ENCODE results near the gene MROH2A. TPM values are rescaled to one million over a fixed set of nuclear protein-coding genes. Genes with fewer than 3 reads are reported as not detected.

MROH2A gene
- total and polyA plus RNA-seq, 9 of the 15 experiments (the other 6 are each of a cell fraction or from before 2014, with no cell fraction given) = 0.03 TPM; not detected in 8

DNA sequence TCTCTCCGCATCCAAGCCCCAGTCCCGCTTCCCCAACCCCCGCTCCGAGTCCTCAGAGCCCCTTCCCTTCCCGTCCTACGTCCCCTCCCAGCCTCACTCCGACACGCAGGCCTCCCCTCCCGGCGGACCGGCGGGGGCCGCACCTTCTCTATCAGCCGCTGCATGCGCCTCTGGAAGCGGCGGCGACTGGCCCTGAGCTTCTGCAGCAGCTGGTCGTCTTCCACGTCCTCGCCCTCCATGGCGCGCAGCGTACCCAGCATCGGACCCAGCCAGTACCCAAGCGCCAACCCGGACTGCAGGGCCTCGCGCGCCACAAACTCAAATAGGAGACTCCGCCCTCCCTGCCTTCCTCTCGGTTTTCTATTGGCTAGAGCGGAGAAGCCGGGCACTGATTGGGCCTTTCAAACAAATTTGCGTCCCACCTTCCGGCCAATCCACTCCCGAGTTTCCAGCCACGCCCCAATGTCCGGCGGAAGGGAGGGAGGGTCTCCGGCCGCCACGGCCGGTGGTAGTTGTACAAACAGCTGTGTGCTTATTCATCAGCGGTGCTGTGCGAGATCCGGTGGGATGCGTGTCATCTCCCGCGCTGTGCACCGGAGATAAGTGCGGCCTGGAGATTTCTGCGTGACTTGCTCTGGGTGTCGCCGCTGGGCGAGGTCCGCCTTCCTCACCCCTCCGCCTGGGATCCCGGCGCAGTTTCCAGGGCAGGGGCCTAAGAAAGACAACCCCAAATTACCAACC lies 76.3 kb downstream of the MROH2A start, which contains the start of gene HJURP (continued):
- TF ChIP-seq, protein P1, sequence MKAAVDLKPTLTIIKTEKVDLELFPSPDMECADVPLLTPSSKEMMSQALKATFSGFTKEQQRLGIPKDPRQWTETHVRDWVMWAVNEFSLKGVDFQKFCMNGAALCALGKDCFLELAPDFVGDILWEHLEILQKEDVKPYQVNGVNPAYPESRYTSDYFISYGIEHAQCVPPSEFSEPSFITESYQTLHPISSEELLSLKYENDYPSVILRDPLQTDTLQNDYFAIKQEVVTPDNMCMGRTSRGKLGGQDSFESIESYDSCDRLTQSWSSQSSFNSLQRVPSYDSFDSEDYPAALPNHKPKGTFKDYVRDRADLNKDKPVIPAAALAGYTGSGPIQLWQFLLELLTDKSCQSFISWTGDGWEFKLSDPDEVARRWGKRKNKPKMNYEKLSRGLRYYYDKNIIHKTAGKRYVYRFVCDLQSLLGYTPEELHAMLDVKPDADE (conservative IDR thresholded peaks at IDR 0.05; ENCODE audit: control insufficient read depth, low read depth, low read length) = 0 out of 2 replicates have a peak, but pooled peaks have one; percentile 38
- peak; percentile 69 for TF ChIP-seq FOSL1 (tag; conservative IDR thresholded peaks at IDR 0.05)
- peak; percentile 79 for TF ChIP-seq JUND (IDR thresholded peaks at IDR 0.05; ENCODE audit: borderline replicate concordance, low read depth, low read length)
- TF ChIP-seq JUND (tag; IDR thresholded peaks at IDR 0.05; ENCODE audit: borderline replicate concordance, low read depth, low read length) = peak; percentile 72; the same call in 1 of the 3 replicates
- no peak for TF ChIP-seq PBX2 (CRISPR knock-in tag; IDR thresholded peaks at IDR 0.05; ENCODE audit: low read depth)
- no peak for TF ChIP-seq PBX2 (tag; conservative IDR thresholded peaks at IDR 0.05; ENCODE audit: low read depth)
- no peak for TF ChIP-seq BRF1 (IDR thresholded peaks at IDR 0.05; ENCODE audit: borderline replicate concordance, extremely low read depth, insufficient read length)
- no peak for TF ChIP-seq WHSC1 (IDR thresholded peaks at IDR 0.05; ENCODE audit: low read length)
- no peak for TF ChIP-seq SRSF1 (IDR thresholded peaks at IDR 0.05; ENCODE audit: low read depth, low read length)
- TF ChIP-seq CHCHD3 (CRISPR knock-in tag; IDR thresholded peaks at IDR 0.05) = no peak
- peak; percentile 95 for TF ChIP-seq EP400 (IDR thresholded peaks at IDR 0.05)
- TF ChIP-seq DNMT1 (IDR thresholded peaks at IDR 0.05) = no peak
- TF ChIP-seq ZNF133 (CRISPR knock-in tag; IDR thresholded peaks at IDR 0.05) = no peak
- no peak for TF ChIP-seq CBX1 (IDR thresholded peaks at IDR 0.05; ENCODE audit: low read depth)
- no peak for TF ChIP-seq ILK (tag; IDR thresholded peaks at IDR 0.05; ENCODE audit: borderline replicate concordance, low read depth)
- peak; percentile 95 for TF ChIP-seq LCOR (CRISPR knock-in tag; IDR thresholded peaks at IDR 0.05)
- TF ChIP-seq KAT8 (IDR thresholded peaks at IDR 0.05; ENCODE audit: low read depth) = no peak
- TF ChIP-seq CTCFL (IDR thresholded peaks at IDR 0.05; ENCODE audit: borderline replicate concordance, insufficient read depth, low read depth, low read length, poor library complexity, severe bottlenecking) = no peak
- TF ChIP-seq ZFP36 (IDR thresholded peaks at IDR 0.05; ENCODE audit: low read depth, low read length, partially characterized antibody) = no peak
